Neuron (in vitro differentiated cells): ENCODE measurements around the gene CLDN3.
"Not testable (repeated sequence)": the region's sequence is repeated elsewhere in the genome, so short reads cannot be mapped to it uniquely, and the experiment has no call there.

Experiments
- H2AFZ ChIP-seq: one replicate; pipeline ENCODE4 v1.6.1; 2013; ENCODE audit warnings: low read depth, mild to moderate bottlenecking, inconsistent platforms, low read length, moderate library complexity
- H3K27me3 ChIP-seq: one replicate; pipeline ENCODE4 v1.6.1; 2013; ENCODE audit warnings: low read length; ENCODE audit not compliant: insufficient read depth
- H3K36me3 ChIP-seq: one replicate; pipeline ENCODE4 v1.6.1; 2013; ENCODE audit warnings: low read length; ENCODE audit not compliant: insufficient read depth
- H3K4me1 ChIP-seq: one replicate; pipeline ENCODE4 v1.6.1; 2013; ENCODE audit warnings: low read length; ENCODE audit not compliant: insufficient read depth
- H3K4me3 ChIP-seq: 2 replicates; pipeline ENCODE4 v1.5.1; 2013; ENCODE audit warnings: mild to moderate bottlenecking, low read length, moderate library complexity
- H3K9me3 ChIP-seq: one replicate; pipeline ENCODE4 v1.6.1; 2013; ENCODE audit warnings: low read length

CLDN3 gene, protein sequence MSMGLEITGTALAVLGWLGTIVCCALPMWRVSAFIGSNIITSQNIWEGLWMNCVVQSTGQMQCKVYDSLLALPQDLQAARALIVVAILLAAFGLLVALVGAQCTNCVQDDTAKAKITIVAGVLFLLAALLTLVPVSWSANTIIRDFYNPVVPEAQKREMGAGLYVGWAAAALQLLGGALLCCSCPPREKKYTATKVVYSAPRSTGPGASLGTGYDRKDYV

GRCh38 chr7:73770002-73770859, at the start of gene CLDN3:
Gene CLDN3 (minus strand): TSS chr7:73770270. CDS start chr7:73770049, 221 bp downstream.
- Histone ChIP-seq H3K4me3 (no peak within 1 kb of the TSS), H3K27me3 (peaks cover 33% of the 10 kb centered on the region), H3K36me3 (no peaks in the 10 kb centered on the region), H2AFZ (no peak within 1 kb of the TSS), H3K9me3 (no peaks in the 10 kb centered on the region), H3K4me1 (no peaks in the 10 kb centered on the region)

DNA sequence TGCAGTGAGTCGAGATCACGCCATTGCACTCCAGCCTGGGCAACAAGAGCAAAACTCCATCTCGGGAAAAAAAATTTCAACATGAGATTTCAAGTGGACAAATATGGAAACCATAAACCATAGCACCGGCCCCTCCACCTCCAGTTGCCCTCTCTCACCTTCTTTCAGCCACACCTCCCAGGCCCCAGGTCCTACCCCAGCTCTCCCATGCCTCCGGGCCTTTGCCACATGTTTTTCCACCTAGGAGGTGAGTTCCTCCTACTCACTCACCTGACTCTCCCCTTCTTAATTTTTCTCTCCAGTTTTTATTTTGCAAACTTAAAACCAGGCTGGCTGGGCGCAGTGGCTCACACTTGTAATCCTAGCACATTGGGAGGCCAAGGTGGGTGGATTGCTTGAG, 47.1 kb upstream of the CLDN3 start:
- Histone ChIP-seq H3K4me1 (no peaks in the 10 kb centered on the region), H3K36me3 (no peaks in the 10 kb centered on the region), H3K9me3 (no peaks in the 10 kb centered on the region), H3K4me3 (no peak overlapping the region), H2AFZ (no peak overlapping the region), H3K27me3 (no peaks in the 10 kb centered on the region)

- Histone ChIP-seq H3K4me3 (no peak overlapping the region), H3K36me3 (no peaks in the 10 kb centered on the region), H3K4me1 (no peaks in the 10 kb centered on the region), H3K27me3 (no peaks in the 10 kb centered on the region), H3K9me3 (no peaks in the 10 kb centered on the region), H2AFZ (no peak overlapping the region)
These were observed 45.4 kb upstream of the CLDN3 start for GRCh38 chr7:73815436-73815835.

DNA sequence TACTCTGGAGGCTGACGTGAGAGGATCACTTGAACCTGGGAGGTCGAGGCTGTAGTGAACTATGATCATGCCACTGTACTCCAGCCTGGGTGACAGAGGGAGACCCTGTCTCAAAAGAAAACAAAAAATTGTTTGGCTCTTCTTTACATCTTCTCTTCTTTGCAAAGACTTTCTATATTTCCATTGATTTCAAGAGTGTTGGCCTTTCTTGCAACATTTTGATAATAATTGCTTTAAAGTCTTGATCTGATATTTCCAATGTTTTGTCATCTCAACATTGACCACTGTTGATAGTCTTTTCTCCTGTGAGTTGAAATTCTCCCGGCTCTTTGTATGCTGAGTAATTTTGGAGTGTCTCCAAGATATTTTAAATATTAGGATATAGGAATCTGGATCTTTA, 42.9 kb upstream of the CLDN3 start:
- Histone ChIP-seq H3K4me1 (no peaks in the 10 kb centered on the region), H3K9me3 (no peaks in the 10 kb centered on the region), H3K36me3 (no peaks in the 10 kb centered on the region), H3K4me3 (no peak overlapping the region), H2AFZ (no peak overlapping the region), H3K27me3 (no peaks in the 10 kb centered on the region)

- Histone ChIP-seq H3K4me3 (no peak overlapping the region), H3K27me3 (no peaks in the 10 kb centered on the region), H3K9me3 (no peaks in the 10 kb centered on the region), H3K4me1 (no peaks in the 10 kb centered on the region), H2AFZ (no peak overlapping the region), H3K36me3 (no peaks in the 10 kb centered on the region)
These were observed 41.7 kb upstream of the CLDN3 start for GRCh38 chr7:73811760-73812168.

DNA sequence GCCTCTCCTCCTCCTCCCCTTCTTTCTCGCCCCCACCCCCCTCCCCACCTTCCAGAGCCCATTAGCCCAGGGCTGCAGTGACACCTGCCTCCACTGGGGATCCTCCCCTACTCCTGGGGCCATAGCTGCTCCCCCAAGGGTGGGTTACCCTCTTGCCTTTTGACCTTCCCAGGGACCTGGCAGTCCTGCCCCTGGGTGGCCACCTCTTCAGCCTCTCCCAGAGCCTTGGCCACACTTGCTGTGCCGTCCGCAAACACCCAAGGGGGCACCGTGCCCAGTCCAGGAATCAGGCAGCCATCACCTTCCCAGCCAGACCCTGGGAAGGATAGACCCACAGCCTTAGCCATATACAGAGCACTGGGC, 40.9 kb upstream of the CLDN3 start:
- Histone ChIP-seq H3K27me3 (no peaks in the 10 kb centered on the region), H2AFZ (no peak overlapping the region), H3K4me1 (no peaks in the 10 kb centered on the region), H3K4me3 (no peak overlapping the region), H3K36me3 (no peaks in the 10 kb centered on the region), H3K9me3 (no peaks in the 10 kb centered on the region)

DNA sequence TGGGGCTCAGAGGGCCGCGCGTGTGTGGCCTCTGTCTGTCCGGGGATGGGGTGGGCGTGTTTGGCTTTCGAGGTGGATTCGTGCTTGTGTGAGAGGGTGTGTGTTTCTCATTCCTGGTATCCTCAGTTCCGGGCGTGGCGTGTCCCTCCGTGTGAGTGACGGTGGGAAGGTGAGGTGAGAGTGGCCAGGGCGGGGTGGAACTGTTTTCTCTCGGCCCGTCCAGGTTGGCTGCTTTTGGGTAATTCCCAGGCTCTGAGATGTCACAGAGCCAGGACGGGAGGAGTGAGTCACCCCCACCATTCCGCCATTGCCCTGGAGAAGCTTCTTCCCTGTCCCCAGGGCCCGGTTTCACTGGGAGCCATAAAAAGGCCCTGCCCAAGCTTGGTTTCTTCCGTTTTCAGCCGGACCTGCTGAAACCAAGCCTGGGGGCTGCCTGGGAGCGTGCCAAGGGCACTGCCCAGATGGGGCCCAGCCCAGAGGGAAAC, 39.4 kb upstream of the CLDN3 start:
- H3K4me1 ChIP-seq: no peaks in the 10 kb centered on the region
- H3K9me3 ChIP-seq: no peaks in the 10 kb centered on the region
- no peak overlapping the region for H2AFZ ChIP-seq
- H3K36me3 ChIP-seq: no peaks in the 10 kb centered on the region
- H3K4me3 ChIP-seq: no peak overlapping the region
- no peaks in the 10 kb centered on the region for H3K27me3 ChIP-seq

DNA sequence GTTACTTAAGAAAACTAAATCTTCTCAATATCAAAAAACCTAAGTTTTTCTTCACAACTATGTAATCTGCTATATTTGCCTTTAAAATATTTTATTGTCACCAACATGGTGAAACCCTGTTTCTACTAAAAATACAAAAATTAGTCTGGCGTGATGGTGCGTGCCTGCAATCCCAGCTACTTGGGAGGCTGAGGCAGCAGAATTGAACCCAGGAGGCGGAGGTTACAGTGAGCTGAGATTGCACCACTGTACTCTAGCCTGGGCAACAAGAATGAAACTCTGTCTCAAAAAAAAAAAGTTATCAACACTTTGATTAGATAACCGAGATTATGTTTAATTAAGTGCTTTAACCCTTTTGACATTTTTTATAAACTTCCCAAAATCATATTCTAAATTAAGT, 32.4 kb upstream of the CLDN3 start:
- H3K9me3 ChIP-seq: no peaks in the 10 kb centered on the region
- H3K4me3 ChIP-seq: no peak overlapping the region
- no peaks in the 10 kb centered on the region for H3K36me3 ChIP-seq
- H2AFZ ChIP-seq: no peak overlapping the region
- H3K27me3 ChIP-seq: no peaks in the 10 kb centered on the region
- no peaks in the 10 kb centered on the region for H3K4me1 ChIP-seq

DNA sequence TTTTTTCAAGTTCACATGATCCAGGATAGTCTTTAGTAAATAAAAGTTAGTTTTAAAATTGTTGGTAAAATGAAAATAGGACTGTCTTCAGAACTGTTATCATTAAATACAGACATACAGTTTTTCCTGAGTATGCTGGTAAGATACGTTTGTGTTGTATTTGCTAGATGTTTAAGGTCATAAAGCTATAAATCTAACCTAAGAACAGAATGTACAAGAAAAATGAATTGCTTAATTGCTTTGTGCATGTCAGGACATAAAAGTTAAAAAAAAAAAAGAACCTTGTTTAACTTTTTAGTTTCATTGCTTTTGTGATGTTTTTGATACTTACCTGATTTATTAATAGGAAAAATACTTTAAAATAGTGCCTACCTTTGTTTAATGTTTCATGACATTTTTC, 31.5 kb upstream of the CLDN3 start:
- H3K4me3 ChIP-seq: no peak overlapping the region
- H3K27me3 ChIP-seq: no peaks in the 10 kb centered on the region
- no peaks in the 10 kb centered on the region for H3K9me3 ChIP-seq
- no peaks in the 10 kb centered on the region for H3K4me1 ChIP-seq
- H2AFZ ChIP-seq: no peak overlapping the region
- no peaks in the 10 kb centered on the region for H3K36me3 ChIP-seq

DNA sequence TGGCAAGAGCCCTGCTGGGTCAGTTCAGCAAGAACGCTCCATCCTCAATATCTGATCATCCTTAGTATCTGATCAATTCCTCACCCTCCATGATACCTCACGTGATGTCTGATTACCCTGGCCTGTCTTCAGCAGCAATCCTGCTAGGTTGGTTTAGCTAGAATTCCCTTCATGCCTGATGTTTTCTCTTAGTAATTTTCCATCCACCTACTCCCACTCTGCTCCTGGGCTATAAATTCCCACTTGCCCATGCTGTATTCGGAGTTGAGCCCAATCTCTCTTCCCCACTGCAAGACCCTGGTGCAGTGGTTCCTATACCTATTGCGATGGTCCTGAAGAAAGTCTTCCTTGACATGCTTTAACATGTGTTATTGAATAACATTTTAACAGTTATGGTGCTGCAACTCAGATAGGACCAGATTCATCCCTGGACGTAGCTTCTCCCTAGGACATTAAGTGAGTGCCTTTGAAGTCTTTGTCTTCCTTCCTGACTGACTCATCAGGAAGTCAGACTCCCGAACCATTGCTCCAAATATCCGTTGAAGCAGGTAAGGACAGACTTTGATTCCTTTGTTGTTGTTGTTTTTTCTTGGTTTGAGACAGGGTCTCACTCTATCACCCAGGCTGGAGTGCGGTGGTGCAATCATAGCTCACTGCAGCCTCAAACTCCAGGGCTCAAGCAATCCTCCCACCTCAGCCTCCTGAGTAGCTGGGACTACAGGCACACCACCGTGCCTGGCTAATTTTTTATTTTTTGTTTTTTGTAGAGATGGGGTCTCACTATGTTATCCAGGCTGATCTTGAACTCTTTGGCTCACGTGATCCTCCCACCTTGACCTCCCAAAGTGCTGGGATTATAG, 29.4 kb upstream of the CLDN3 start:
- H3K27me3 ChIP-seq: no peaks in the 10 kb centered on the region
- H2AFZ ChIP-seq: no peak overlapping the region
- no peaks in the 10 kb centered on the region for H3K36me3 ChIP-seq

GRCh38 chr7:73797176-73797575, 27.1 kb upstream of the CLDN3 start:
- H3K27me3 ChIP-seq, H3K4me1 ChIP-seq, H3K9me3 ChIP-seq, H3K36me3 ChIP-seq, H2AFZ ChIP-seq, H3K4me3 ChIP-seq: not testable (repeated sequence)

More for the DNA sequence above, 29.4 kb upstream of the CLDN3 start:
- no peak overlapping the region for H3K4me3 ChIP-seq
- no peaks in the 10 kb centered on the region for H3K9me3 ChIP-seq
- H3K4me1 ChIP-seq: no peaks in the 10 kb centered on the region

DNA sequence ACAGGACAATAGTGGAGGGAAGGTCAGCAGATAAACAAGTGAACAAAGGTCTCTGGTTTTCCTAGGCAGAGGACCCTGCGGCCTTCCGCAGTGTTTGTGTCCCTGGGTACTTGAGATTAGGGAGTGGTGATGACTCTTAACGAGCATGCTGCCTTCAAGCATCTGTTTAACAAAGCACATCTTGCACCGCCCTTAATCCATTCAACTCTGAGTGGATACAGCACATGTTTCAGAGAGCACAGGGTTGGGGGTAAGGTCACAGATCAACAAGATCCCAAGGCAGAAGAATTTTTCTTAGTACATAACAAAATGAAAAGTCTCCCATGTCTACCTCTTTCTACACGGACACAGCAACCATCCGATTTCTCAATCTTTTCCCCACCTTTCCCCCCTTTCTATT, 26.6 kb upstream of the CLDN3 start:
- H3K9me3 ChIP-seq, H2AFZ ChIP-seq, H3K36me3 ChIP-seq, H3K27me3 ChIP-seq, H3K4me1 ChIP-seq, H3K4me3 ChIP-seq: not testable (repeated sequence)

GRCh38 chr7:73795188-73795587, 25.1 kb upstream of the CLDN3 start:
- not testable (repeated sequence) for H2AFZ ChIP-seq, H3K36me3 ChIP-seq, H3K4me3 ChIP-seq, H3K4me1 ChIP-seq, H3K9me3 ChIP-seq, H3K27me3 ChIP-seq
